GM21717 (cell line): ENCODE measurements around the gene ATRIP.

ENCODE experiments used
- ATAC-seq: cut with Tn5 transposase; IDR thresholded peaks from one replicate; pipeline ENCODE4 v1.9.1; 2021; ENCODE audit warnings: mild to moderate bottlenecking, moderate library complexity; ENCODE audit not compliant: unreplicated experiment

Gene ATRIP

GRCh38 chr3:48501196-48501595 lies 54.7 kb downstream of the ATRIP start:
- ATAC-seq, result no peak

DNA sequence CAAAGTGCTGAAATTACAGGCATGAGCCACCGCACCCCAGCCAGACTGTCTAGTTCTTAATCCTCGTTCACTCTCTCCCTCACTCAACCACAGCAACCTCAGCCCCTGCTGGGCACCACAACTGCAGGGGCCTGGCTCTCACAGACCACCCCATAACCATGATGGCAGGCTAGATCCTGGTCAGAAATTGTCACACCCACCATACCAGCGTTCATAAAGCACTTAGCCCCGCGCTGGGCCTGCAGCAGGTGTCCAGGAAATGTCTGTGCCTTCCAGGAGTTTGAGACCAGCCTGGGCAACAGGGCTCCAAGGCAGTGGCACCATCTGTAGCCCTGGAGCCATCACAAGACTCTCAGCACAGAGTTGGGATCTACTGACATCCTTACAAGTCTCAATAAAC lies 55.6 kb downstream of the ATRIP start:
- ATAC-seq, result no peak

DNA sequence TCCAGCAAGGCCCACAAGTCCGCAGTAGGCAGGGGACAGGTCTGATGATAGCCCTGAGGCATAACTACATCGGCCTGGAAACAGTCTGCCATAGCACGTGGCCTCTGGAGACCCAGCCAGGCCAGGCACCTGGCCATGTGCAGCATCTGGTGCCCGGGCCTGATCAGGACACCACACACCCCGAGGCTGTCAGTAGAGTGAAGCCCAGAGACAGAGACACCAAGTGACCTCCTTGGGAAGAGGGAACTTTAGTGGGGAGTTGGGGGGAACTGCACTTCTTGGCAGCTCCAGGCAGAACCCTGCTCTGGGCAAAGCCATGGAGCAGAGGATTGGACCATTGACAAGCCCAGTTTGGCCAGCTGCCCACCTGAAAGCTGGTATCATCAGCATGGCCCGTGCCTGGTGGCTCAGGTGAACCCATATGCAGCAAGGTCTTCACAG lies 56.2 kb downstream of the ATRIP start:
- no peak for ATAC-seq

GRCh38 chr3:48503401-48504050 lies 57.0 kb downstream of the ATRIP start:
- ATAC-seq, result no peak

DNA sequence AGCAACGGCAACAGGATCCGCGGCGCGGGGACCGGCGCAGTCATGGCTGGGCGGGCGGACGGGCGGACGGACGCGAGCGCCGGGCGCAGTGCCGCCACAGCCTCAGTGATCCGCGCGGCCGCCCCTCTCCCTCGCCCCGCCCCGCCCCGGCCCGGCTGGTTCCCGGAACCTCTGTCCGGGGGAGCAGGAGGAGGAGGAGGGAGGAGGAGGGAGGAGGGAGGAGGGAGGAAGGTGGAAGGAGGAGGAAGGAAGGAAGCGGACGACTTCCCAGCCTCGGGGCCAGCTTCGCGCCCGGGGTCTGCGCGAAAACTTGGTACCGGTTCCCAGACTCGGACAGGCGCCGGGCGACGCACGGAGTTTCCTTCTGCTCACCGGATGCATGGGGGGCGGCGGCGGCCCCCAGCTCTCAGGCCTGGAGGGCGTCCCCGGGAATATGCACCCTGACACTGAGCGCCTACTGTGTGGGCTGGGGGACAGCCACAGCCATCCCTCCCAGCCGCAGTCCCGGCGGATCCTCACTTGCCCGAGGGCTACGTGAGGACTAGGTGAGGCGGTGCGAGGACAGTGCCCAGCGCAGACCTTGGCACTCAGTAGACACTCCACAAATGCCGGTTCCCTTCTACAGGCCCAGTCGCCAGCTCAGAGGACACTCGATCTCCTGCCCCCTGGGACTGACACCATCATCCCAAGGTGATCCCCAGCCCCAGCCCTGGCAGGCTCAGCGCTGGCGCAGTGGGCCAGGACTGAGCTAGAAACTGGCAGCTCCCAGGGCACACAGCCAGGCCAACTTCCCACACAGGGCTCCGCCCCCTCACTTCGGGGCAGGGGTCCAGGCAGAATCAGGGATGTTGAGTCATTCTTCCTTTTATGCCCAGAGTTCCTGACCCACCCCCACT lies 57.8 kb downstream of the ATRIP start, which contains the start of gene SHISA5:
Gene SHISA5 (minus strand): TSS at position 124 of the 896 bp plus-strand sequence. CDS start 80 bp downstream, at position 44.
- ATAC-seq, result no peak

GRCh38 chr3:48505146-48505545 lies 58.6 kb downstream of the ATRIP start:
- ATAC-seq, result no peak

- no peak for ATAC-seq
Measured at GRCh38 chr3:48505968-48506504, 59.5 kb downstream of the ATRIP start.

DNA sequence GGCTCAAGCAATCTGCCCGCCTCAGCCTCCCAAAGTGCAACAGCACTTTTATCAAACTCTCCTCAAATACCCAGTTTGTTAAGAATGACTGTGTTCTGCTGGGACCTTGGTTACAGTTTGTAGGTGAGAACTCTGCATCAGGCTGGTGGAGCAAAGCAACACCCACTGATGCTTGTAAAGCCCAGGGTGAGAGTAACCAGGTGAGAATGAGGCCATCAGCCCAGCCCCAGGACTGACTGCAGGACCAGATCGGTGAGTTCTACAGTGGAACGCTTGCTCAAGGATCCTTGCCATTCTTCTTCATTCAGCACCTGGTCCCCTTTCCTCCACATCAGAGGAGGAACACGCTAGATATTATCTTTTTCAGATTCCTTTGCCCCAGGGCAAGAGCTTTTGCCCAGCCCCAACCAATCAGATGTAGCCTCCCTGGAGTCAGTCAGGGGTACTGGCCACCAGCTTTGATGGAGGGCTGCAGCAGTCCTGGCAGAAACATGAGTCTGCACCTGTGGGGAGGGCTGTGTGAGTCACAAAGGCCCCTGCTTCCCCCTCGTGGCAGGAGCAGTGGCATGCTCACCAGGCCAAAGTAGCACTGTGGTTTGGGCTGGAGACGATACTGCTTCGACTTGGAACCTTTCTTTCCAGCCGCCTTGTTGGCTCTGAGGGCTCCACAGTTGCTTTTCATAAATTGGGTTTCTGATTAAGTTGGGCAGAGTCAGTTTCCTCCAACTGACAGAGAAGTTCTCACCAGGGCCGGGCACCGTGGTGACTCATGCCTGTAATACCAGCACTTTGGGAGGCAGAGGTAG lies 60.9 kb downstream of the ATRIP start:
- ATAC-seq, result no peak

DNA sequence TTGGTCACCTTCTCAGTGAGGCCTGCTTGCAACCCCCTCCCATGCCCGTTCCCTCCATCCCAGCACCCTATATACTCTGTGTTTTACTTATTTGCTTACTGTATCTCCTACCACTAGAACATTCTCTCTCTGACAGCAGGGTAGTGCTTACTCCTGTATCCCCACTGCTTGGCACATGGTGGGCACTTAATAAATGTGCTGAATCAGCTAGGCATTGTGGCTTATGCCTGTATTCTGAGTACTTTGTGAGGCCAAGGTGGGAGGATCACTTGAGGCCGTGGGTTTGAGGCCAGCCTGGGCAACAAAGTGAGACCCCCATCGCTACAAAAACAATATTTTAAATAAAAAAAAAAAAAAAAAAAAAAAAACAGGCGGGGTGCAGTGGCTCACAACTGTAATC lies 65.0 kb downstream of the ATRIP start:
- ATAC-seq, result no peak

DNA sequence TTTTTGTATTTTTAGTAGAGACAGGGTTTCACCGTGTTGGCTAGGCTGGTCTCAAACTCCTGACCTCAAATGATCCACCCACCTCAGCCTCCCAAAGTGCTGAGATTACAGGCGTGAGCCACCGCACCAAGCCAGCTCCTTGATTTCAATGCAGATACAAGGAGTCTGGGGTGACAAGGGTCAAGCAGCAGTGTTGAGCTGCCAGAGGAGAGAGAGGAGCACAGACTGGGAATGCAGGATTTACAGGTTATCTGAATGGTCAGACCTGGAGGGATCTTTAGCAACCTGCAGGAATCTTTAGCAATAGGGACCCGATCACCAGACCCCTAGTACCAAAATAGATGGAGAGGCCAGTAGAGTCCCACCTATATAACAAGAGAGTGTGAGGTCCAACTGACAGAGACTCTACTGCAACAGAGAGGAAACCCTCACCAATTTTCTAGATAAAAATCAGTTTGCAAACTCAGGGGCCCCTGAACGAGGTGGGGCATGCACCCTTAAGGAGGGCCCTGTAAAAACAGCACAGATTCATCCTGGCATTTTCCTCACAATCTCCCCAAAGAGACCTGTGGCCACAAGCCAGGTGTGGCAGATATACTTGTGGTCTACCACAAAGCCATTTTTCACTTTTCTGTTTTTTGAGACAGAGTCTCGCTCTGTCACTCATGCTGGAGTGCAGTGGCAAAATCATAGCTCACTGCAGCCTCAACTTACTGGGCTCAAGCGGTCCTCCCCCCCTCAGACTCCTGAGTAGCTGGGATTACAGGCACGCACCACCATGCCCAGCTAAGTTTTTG lies 68.1 kb downstream of the ATRIP start:
- ATAC-seq, result no peak
